HG03103 (cell line): ENCODE measurements around the gene TARS2.

ENCODE experiments used
- ATAC-seq: cut with Tn5 transposase; IDR thresholded peaks from one replicate; pipeline ENCODE4 v1.9.1; 2021; ENCODE audit warnings: low read depth; ENCODE audit not compliant: unreplicated experiment

Gene TARS2

DNA sequence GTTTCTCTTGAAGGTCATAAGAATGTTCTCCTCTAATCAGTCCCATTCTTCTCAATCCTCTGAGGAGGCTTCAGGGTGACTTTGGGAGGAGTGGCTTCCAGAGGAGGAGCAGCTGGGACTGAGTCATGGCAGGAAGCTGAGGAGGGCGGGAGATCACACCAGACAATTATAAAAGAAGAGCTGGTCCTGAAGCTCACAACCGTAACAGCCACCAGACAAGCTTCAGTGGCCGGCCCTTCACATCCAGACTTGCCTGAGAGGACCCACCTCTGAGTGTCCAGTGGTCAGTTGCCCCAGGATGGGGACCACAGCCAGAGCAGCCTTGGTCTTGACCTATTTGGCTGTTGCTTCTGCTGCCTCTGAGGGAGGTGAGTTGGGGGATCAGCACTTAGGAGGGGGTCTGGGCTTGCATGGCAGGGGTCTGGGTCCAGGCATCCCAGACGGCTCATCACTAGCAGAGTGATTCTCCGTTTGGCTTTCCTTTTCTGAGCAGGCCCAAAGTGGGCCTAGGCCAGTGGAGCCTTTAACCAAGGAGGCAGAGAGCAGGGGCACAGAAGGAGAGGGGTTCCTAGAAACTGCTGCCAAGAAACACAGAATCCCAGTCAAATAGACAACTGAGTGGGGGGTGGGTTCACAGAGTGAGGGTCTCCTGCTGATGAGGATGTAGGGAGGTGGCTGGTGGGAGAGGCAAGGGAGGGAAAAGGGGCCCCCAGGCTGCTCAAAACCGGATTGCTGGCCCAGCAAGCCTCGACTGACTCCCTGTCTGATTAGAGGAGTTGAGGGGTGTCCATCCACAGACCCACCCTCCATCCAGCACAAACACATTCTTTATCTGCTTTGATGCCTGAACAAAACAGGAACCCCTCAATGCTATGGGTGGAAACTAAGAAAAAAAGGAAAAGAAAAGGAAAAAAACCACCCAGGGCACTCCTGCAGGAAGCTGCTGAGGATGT lies 21.0 kb downstream of the TARS2 start, which contains the start of gene ECM1:
TSS of gene ECM1 (plus strand) at position 198 of the 953 bp plus-strand sequence. CDS start at position 299, 101 bp downstream.
- ATAC-seq = no peak

DNA sequence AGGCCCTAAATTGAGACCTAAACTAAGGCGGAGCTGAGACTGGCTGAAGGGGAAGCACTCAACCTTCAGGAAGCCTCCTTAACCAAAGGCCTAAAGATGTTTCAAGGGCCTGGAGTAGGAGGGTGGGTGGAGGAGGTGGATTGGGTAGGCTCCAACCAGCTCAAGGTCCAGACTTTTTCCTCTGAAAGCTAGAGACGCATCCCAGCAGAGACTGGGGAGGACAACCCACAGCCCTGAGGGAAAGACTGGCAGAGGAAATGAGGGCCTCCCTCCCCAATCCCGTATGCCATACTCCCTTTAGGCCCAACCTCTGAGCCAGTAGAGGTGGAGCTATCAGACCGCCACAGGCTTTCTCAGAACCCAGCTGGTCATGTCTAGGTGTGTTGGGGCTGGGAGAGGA lies 21.8 kb downstream of the TARS2 start:
- ATAC-seq = no peak

GRCh38 chr1:150511551-150511950 lies 24.3 kb downstream of the TARS2 start:
- ATAC-seq = no peak

DNA sequence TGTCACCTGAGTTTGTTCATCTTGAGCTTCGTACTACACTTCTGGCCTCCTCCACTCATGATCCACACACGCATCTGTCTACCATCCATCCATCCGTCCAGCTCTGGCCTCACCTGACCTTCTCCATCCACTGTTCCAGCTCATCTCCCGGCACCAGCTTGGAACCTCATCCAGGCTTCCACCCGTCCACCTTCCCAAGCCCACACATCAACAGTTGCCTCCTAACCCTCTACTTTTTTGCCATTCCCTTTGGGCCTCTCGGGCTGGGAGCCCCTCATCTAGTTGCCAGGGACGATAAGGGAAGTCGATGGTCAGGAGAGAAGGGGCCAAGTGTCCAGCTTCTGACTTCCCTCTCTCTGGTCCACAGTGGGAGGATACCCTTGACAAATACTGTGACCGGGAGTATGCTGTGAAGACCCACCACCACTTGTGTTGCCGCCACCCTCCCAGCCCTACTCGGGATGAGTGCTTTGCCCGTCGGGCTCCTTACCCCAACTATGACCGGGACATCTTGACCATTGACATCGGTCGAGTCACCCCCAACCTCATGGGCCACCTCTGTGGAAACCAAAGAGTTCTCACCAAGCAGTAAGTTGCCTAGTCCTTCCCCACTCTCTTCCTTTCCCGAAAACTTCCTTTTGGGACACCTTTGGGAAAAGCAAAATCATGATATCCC lies 24.9 kb downstream of the TARS2 start:
- no peak for ATAC-seq

GRCh38 chr1:150512846-150513245 lies 25.6 kb downstream of the TARS2 start:
- ATAC-seq = no peak

DNA sequence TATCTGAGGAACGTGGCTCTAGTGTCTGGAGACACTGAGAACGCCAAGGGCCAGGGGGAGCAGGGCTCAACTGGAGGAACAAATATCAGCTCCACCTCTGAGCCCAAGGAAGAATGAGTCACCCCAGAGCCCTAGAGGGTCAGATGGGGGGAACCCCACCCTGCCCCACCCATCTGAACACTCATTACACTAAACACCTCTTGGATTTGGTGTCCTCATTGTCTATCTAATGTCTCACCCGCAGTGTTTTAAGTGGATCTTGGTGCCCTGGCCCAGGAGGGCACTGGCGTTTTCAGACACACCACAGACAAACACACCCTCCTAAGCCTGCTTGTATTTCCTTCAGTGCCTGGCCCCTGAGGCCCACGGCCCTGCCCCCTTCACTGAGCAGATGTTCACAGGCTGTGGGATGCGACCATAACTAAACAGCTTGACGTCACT lies 26.2 kb downstream of the TARS2 start:
- no peak for ATAC-seq

GRCh38 chr1:150514260-150514659 lies 27.0 kb downstream of the TARS2 start:
- ATAC-seq = no peak

DNA sequence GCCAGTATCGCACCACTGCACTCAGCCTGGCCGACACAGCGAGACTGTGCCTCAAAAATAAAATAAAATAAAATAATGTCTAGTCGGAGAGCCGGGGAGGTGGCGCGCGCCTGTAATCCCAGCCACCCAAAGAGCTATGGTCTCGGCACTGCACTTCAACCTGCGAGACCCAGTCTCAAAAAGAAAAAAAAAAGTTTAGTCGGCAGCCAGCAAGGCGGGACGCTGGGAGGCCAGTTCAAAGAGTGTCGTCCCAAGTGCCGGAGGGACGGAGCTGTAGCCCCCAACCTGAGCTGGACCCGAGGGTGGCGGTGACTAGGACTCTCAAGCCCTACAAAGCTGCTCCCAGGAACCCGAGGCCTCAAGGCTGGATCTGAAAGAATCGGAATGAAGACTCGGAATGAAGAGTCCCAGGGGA lies 27.7 kb downstream of the TARS2 start:
- ATAC-seq = no peak

DNA sequence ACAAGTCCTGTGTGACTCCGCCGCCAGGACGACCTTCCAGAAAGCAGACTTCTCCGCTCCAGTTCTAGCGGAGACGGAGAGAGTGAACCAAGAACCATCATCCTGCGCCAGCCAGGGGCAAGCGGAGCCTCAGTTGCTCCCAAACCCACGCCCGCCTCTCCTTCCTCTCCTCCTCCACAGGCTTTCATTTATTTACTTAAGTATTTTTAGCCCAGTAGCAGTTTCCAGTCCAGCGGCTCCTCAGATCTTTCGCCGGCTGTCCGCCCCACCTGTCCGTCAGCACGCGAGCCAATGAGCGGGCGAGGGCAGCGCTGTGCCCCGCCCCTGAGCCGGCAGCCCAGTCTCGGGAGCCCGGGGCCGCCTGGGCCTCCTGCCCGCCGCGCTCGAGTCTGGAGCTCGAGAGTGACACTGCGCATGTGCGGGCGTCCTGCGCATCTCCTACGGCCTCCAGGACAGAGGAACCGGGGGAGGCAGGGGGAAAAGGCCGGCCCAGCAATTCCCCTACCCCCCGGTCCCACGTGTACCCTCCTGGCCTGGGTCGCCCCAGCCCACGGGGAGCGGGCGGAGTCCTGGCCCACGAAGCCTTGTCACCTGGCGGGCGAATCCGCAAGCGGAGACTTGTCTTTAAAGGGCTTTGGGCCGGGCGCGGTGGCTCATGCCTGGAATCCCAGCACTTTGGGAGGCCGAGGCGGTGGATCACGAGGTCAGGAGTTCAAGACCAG lies 28.3 kb downstream of the TARS2 start, which contains the start of gene FALEC:
TSS of gene FALEC (plus strand) at position 425 of the 722 bp plus-strand sequence.
- peak; percentile 93 for ATAC-seq

DNA sequence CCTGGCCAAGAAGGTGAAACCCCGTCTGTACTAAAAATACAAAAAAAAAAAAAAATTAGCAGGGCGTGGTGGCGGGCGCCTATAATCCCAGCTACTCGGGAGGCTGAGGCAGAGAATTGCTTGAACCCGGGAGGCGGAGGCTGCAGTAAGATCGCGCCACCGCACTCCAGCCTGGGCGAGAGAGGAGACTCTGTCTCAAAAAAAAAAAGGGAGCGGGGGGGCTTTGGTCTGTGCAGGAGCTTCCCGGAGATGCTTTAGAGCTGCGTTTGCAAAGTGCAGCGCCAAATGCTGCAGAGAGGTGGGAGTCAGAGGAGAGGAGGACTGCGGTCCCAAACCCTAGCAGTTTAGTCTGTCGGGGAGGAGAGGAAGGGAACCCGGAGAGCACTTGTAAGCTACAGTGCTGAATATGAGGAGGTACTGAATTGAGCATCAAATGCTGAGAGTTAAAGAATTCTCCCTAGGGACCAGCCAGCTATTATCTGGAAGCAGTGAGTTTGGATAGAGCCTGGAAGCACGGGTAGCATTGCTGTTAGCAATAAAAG lies 28.9 kb downstream of the TARS2 start:
- ATAC-seq = no peak

GRCh38 chr1:150516616-150517015 lies 29.4 kb downstream of the TARS2 start:
- no peak for ATAC-seq

GRCh38 chr1:150521196-150521968 lies 34.2 kb downstream of the TARS2 start:
- no peak for ATAC-seq

DNA sequence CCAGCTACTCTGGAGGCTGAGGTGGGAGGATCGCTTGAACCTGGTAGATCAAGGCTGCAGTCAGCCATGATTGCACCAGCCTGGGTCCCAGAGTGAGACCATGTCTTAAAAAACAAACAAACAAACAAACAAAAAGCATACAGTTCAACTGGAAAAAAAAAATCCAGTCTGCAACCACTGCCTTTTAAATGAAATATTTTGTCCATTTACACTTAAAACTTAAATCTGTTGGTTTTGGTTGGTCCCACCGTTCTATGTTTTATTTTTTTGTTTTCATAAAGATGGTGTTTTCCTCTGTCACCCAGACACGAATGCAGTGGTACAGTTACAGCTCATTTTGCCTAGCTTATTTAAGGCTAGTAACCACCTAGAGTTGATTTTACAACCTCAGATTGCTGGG lies 38.1 kb downstream of the TARS2 start:
- ATAC-seq = no peak

GRCh38 chr1:150528196-150528595 lies 41.0 kb downstream of the TARS2 start:
- ATAC-seq = no peak

- ATAC-seq = no peak
Measured at GRCh38 chr1:150529017-150529416, 41.8 kb downstream of the TARS2 start.

GRCh38 chr1:150530491-150531159 lies 43.4 kb downstream of the TARS2 start:
- no peak for ATAC-seq

DNA sequence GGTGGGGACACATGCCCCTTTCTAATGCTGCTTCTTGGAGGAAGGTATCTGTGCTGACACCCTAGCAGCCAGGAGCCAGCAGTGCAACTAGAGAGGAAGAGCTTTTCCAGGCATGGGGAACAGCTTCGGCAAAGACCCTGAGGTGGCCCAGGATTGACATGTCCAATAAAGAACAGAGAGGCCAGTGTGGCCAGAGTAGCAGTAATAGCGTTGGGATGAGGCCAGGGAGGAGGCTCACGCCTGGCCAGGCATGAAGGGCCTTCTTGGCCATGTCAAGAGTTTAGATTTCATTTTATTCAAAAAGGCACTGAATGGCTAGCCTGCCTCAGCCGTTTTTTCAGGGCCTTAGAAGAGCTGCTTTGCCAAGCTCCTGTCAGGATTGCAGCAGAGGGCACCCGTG lies 45.6 kb downstream of the TARS2 start:
- ATAC-seq = no peak

- ATAC-seq = no peak
Measured at GRCh38 chr1:150534002-150534401, 46.8 kb downstream of the TARS2 start.
